Inflammatory macrophage (primary cell): ENCODE measurements around the gene IGLL1.

Source experiments
- DNase-seq, 2 donors: peaks; one replicate each; pipeline ENCODE4 v3.0.0-alpha.2; 2020 to 2022

Gene IGLL1

GRCh38 chr22:23526596-23527316 is 53.3 kb downstream of the IGLL1 start:
- DNase-seq: no peak

DNA sequence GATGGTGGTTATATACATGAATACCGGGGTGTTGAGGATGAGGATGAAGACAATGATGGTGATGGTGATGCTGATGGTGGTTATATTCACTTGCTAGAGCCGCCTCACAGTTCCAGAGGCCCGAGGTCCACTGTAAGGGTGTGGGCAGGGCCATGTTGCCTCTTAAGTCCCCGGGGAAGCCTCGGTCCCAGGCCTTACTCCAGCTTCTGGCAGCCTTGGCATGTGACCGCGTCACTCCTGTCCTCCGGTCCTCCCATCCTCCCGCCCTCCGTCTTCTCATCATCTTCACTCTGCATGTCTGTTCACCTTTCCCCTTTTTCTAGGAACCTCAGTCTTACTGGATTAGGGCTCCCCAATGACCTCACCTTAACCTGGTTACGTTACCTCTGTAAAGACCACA is 54.6 kb downstream of the IGLL1 start:
- DNase-seq: no peak

GRCh38 chr22:23524226-23524625 is 55.9 kb downstream of the IGLL1 start:
- DNase-seq: no peak

- DNase-seq: no peak
These were observed 56.4 kb downstream of the IGLL1 start for GRCh38 chr22:23523713-23524112.
